Neural cell (in vitro differentiated cells): ENCODE data around the gene ADAMTS18.

ENCODE experiments used
- CTCF ChIP-seq: fragments of 450-650 bp; IDR thresholded peaks from 2 replicates; pipeline ENCODE4 v1.5.1; 2014; ENCODE audit warnings: antibody characterized with exemption, mild to moderate bottlenecking, moderate library complexity; ENCODE audit not compliant: poor library complexity, severe bottlenecking
- EP300 ChIP-seq: fragments of 450-650 bp; conservative IDR thresholded peaks from 2 replicates; pipeline ENCODE4 v1.6.1; 2014; ENCODE audit warnings: antibody characterized with exemption, mild to moderate bottlenecking, moderate library complexity; ENCODE audit not compliant: poor library complexity, severe bottlenecking
- EZH2 ChIP-seq: fragments of 200-600, 300-800 bp; shearing (Covaris generic), sonication (generic); IDR thresholded peaks from 2 replicates; pipeline ENCODE4 v1.6.1; 2014; ENCODE audit warnings: antibody characterized with exemption, low read length, borderline replicate concordance, mild to moderate bottlenecking; ENCODE audit not compliant: insufficient read depth, poor library complexity, severe bottlenecking
- MXI1 ChIP-seq: fragments of 450-650 bp; conservative IDR thresholded peaks from 2 replicates; pipeline ENCODE4 v1.6.1; 2014; ENCODE audit warnings: antibody characterized with exemption, mild to moderate bottlenecking; ENCODE audit not compliant: poor library complexity, severe bottlenecking
- POLR2AphosphoS5 ChIP-seq: IDR thresholded peaks from 2 replicates; pipeline ENCODE4 v1.6.1; 2012
- RAD21 ChIP-seq: fragments of 450-650 bp; conservative IDR thresholded peaks from 2 replicates; pipeline ENCODE4 v1.6.1; 2014; ENCODE audit warnings: antibody characterized with exemption, mild to moderate bottlenecking, moderate library complexity
- REST ChIP-seq: IDR thresholded peaks from 2 replicates; pipeline ENCODE4 v1.6.1; 2012; ENCODE audit warnings: borderline replicate concordance
- SMC3 ChIP-seq: fragments of 450-650 bp; conservative IDR thresholded peaks from 2 replicates; pipeline ENCODE4 v1.6.1; 2014; ENCODE audit warnings: antibody characterized with exemption, mild to moderate bottlenecking, moderate library complexity; ENCODE audit not compliant: poor library complexity
- TAF1 ChIP-seq: IDR thresholded peaks from 2 replicates; pipeline ENCODE4 v1.6.1; 2012; ENCODE audit warnings: low read depth

DNA sequence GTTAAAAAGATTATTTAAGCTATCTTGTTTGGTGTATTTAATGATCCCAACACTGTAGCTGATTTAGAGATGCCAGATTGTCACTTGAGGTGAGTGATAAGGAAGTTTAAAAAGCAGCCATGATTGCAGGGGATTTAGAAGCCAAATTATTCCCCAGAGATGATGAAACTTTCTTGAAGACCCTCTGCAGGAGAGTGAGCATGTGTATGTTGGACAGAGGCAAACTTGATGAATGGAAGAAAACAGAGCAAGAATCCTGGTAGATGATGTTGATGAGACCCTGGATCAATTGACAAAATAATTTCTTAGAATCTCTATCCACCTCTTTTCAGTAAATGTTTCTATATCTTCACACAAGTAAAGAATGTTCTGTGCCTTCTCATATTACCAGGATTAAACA lies 14.4 kb upstream of the ADAMTS18 start:
- TF ChIP-seq POLR2AphosphoS5 (no peak), CTCF (no peak), MXI1 (no peak), REST (no peak), RAD21 (no peak), TAF1 (no peak), EP300 (no peak), EZH2 (no peak), SMC3 (no peak)
